HG03558 (cell line): ENCODE measurements around the gene COL2A1.

Source experiments
- ATAC-seq: cut with Tn5 transposase; IDR thresholded peaks from one replicate; pipeline ENCODE4 v1.9.1; 2021; ENCODE audit warnings: moderate number of reproducible peaks; ENCODE audit not compliant: unreplicated experiment; ENCODE audit errors: extremely low read depth

The COL2A1 gene

GRCh38 chr12:48004053-48004941 is at the start of gene COL2A1:
TSS of gene COL2A1 (minus strand) at chr12:48004476. CDS start at chr12:48004321, 155 bp downstream.
- ATAC-seq = no peak

- no peak for ATAC-seq
Measured at GRCh38 chr12:48053883-48054282, 49.6 kb upstream of the COL2A1 start.

GRCh38 chr12:48053122-48053521 is 48.8 kb upstream of the COL2A1 start:
- ATAC-seq = no peak

DNA sequence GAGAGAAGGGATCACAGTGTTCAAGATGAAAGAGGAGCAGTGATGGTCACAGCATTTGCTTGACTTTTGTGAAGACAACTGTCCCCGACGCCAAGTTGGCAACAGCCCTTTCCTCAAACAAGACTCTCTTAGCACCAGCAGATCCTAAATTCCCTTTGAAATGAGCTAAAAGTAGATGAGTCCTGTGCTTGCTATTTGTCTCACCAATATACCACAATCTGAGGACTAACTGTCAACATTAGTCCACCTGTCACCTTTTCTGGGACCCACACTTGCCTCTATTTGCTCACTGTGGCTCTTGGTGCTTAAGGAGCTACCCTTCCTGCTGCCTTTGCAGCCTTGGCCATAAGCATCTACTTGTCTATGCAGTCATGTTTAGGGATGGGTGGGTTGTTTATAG is 47.4 kb upstream of the COL2A1 start:
- ATAC-seq = no peak

- ATAC-seq = no peak
Measured at GRCh38 chr12:48050174-48050573, 45.9 kb upstream of the COL2A1 start.

GRCh38 chr12:48045965-48046518 is 41.8 kb upstream of the COL2A1 start:
- no peak for ATAC-seq

GRCh38 chr12:48045061-48045846 is 41.0 kb upstream of the COL2A1 start:
- no peak for ATAC-seq

DNA sequence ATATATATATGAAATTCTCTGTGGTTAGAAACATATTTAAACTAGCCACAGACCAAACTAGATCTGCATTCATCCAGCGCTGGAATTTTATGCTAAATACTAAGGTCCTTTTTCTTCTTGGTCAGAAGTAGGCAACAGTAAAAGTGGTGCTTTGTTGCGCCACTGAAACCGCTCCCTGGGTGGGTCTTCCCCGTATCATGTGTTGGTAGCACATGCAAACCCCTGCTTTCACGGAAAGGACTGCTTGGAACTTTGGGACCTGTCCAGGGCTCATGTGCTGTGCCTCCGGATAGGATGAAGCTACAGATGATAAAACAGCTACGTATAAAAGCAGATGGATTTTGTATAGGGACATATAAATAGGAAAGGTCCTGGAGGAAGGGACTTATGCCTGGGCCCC is 40.1 kb upstream of the COL2A1 start:
- no peak for ATAC-seq

DNA sequence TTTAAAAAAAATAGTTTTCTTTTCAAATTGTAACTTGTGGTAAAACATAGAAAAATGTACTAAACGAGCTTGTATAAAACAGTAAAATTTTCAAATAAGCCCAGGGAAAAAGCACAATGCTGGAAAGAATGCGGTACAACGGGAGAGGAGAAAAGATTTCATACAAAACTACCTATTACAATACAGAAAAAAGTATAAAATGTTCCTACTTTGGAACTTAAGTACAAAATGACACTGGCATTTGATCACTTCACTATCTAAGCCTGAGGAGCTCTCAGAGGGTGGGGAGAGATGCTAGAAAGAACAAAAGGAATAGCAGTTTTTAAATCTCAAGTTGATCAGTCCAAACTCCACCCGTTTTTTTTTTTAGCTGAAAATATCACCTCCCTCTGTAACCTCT is 39.5 kb upstream of the COL2A1 start:
- no peak for ATAC-seq

DNA sequence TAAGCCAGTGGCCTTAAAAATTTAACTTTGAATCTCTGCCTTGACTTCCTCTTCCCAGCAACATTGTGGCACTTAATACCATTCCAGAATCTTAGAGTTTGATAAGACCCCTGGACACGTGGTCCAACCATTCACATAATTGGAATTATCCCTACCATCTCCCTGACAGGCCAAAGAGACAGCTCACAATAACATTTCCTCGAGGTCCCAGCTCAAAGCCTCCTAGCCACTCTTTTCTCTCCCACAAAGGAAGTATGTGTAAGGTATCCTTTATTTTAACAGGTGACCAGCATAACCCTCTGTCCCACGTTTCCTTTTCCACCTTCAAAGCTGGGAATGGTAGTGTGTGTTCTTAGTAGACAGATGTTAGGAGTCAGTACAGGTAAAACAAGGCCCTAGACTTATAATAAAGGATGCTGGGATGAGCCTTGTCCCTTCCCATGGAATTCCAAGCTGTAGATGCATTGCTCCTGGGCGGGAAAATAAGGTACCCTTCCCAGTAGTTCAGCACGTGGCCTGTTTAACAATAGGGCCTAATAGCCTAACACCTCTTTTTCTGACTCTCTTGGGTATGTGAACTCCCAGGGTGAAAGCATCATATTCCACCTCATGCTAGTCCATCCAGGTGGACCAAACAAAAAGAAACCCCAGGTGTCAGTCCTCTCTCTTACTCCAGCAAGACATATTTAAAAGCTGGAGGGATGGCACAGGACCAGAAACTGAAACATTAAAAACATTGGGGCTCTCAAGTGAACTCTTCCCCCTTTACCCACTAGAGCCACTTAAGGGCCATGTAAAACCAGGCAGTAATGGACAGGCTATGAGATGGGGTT is 37.5 kb upstream of the COL2A1 start:
- no peak for ATAC-seq

GRCh38 chr12:48040354-48040753 is 36.1 kb upstream of the COL2A1 start:
- ATAC-seq = no peak

- no peak for ATAC-seq
Measured at GRCh38 chr12:48039151-48039550, 34.9 kb upstream of the COL2A1 start.

- no peak for ATAC-seq
Measured at GRCh38 chr12:48038085-48038484, 33.8 kb upstream of the COL2A1 start.

DNA sequence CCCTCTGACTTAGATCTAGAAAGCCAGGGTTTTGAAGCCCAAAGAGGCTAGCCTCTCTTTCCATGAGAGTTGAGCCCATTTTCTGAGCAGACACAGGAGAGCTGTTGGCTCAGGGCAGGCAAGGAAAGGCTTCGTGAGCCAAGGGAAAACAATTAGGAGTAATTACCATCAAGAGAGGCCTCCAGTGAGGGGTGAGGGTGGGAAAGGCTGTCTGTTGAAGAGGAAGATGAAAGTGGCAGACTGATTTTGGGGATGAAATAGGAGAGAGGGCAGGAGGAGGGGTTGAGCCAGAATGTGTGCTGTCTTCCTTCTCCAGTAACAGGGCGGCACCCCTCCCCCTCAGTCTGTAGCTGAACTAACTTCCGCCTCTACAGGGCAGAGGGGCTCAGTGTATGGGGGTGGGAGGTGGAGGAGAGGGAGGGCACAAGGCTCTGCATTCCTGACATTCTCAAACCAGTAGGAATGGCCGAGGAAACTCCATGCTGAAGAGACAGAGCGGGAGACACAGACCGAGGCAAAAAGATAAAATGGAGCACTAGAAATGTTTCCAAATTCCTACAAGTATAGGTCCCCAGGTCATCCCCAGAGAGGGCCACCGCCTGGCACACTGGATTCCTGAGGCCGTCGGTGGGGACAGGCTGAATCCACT is 33.1 kb upstream of the COL2A1 start:
- no peak for ATAC-seq

GRCh38 chr12:48036818-48037217 is 32.5 kb upstream of the COL2A1 start:
- no peak for ATAC-seq

DNA sequence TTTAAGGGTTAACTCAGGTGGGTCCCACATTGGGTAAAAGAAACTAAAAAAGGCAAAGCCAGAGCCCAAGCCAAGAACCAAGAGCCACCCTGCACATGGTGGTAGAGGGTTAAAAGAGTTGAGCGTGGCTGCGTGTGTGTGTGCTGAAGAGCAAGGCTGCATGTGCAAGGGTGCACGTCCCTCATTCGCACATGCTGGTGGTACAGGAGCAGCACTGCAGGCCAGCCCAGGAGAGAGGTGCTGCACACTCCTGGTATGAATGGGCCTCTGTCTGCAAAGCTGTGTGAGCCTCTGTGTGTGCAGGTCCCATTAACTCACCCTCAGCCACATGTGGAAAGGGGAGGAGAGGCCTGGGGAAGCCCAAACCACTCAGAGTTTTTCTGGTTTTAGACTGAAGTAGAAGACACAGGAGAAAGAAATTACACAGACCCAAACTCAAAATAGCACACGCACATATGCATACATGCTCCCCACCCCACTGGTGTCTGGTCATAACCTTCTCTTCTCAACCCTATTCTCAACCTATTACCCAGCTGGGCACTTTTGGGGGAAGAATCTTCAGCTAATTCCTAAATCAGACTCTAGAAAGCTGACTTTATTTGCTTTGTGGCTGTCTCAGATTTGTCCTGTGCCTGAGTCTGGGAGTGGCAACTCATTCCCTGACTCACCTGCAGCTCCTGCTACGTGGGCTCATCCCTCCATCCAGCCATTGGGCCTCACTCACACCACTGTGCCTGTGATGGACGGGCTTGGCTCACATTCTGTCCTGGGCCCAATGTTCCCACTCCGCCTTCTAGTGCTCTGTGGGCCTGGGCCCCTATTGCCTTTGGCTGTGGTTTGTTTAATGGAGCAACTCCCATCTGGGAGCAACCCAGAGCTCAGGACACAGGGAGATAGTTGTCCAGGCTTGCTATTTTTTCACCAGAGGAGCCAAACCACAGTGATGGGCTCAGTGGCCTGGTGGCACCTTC is 30.8 kb upstream of the COL2A1 start:
- no peak for ATAC-seq

DNA sequence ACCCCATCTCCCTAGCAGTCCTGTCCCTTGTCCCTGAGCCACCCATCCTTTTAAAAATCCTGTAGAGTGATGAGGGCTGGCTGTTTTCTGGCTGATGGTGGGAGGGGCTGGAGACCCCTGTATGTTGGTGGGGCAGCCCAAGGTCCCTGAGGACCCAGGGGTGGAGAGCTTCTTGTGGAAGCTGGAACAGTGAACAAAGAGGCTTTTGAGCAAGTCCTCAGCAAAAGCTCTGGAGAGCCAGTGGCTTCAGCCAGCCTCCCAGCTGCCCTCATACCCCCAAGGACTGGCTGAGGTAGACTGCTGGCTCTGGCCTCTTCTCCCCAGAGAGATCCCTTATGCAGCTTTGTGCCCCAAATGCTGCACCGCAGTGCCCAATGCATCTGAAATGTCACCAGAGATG is 29.2 kb upstream of the COL2A1 start:
- ATAC-seq = no peak

DNA sequence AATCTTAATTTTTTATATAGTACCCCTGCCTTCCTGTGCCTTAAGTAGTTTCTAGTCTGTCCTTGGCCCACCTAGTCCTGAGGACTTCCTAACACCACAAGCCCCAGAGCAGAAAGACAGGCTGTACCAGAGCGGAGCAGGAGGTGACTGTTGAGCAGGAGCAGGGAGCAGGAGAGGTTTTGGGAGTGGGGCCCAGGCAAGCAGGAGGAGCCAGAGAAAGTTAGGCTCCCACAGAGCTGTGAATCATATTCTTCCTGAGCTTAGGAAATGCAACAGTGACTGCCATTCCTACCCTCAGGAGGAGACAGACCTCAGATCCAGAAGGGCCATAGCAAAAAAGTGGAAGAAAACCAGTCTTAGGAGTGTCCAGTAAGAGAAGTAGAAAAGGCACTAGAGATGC is 28.3 kb upstream of the COL2A1 start:
- ATAC-seq = no peak
